HG02938 (cell line): ENCODE results near the gene CTDSPL2.
"Not testable (repeated sequence)": the region's sequence is repeated elsewhere in the genome, so short reads cannot be mapped to it uniquely, and the experiment has no call there.

Experiments used
- ATAC-seq: cut with Tn5 transposase; IDR thresholded peaks from one replicate; pipeline ENCODE4 v1.9.1; 2021; ENCODE audit warnings: mild to moderate bottlenecking, moderate library complexity; ENCODE audit not compliant: unreplicated experiment

The CTDSPL2 gene

GRCh38 chr15:44426975-44427755 is at the start of gene CTDSPL2:
Gene CTDSPL2 (plus strand): TSS chr15:44427629. CDS start chr15:44459015, 31,386 bp downstream.
- peak; percentile 84 for ATAC-seq

DNA sequence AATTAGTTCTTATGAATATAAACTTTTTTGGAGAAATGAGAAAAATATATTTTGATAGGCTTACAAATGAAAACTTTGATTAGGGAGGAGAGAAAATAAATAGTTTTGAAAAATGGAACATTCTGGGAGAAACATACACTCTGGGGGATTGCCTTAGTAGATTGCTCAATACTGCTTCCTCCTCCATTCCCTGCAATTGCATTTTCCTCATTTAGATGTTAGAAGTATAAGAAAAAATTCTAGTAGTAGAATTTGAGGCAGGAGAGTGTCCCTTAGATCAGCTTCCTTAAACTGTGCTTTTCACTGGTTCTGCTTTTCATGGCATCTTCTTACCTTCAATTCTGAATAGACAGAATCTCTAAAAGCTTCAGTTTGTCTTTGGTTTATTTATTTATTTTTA is 46.2 kb upstream of the CTDSPL2 start:
- no peak for ATAC-seq

DNA sequence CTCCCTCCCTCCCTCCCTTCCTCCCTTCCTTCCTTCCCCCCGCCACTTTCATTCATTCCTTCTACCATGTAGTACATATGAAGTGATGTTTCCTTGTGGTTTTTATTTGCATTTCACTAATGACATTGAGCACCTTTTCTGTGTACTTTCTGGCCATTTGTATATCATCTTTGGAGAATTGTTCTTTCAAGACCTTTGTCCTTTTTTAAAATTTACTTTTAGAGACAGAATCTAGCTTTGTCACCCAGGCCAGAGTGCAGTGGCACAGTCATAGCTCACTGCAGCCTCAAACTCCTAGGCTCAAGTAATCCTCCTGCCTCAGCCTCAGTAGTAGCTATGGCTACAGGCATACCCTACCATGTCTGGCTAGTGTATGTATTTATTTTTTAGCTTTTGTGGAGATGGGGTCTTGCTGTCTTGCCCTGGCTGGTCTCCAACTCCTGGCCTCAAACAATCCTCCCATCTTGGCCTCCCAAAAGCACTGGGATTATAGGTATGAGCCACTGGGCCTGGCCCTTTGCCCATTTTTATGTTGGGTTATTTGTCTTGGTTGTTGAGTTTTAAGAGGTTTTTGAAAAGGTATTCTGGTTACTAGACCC is 42.0 kb upstream of the CTDSPL2 start:
- ATAC-seq: no peak

DNA sequence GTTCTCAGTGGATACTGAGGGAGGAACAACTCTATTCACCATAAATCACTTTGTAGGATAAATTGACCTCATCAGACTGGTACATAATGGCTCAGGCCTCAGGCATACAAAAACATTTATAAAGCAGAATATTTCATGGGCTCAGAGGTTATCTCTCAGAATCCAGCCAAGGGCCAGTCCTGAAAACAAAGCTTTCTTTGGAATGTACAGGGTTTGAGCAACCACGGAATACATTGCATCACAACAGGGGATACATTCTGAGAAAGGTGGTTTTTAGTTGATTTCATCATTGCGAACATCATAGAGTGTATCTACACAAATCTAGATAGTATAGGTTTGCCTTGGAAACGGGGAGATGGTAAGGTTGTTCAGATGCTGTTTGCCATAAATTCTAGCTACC is 33.4 kb upstream of the CTDSPL2 start:
- no peak for ATAC-seq

- no peak for ATAC-seq
Measured at GRCh38 chr15:44394562-44394961, 32.9 kb upstream of the CTDSPL2 start.

DNA sequence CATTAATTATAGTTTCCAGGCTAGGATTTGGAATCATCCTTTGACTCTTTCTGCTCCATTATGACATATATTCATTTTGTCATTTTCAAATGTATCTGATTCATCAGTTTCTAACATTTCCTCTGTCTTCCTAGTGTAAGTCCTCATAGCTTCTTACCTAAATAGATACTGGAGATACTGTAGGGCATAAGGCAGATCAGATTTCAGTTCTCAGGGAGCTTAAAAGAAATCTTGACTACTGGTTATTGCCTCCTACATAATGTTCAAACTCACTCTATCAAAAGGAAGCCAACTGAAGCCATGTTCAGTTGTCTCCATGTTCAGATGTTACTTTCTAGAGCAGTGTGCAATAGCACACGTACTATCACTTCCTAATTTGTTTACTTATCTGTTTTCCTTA is 29.6 kb upstream of the CTDSPL2 start:
- ATAC-seq: no peak

DNA sequence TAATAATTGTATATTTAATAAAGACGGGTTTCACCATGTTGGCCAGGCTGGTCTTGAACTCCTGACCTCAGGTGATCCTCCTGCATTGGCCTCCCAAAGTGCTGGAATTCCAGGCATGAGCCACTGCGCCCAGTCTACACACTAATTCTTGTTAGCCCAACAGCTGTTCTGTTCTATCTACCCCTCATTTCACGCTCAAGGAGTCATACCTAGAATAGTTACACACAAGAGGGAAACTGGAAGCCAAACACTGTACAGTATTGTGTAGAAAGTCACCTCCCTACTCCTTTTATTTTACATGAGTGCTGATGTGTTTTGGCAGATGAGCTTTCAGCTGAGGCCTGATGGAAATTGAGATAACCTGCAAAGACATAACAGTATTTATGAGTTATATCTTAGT is 13.4 kb upstream of the CTDSPL2 start:
- ATAC-seq: no peak

GRCh38 chr15:44427756-44428724 is 611 bp downstream of the CTDSPL2 start:
- peak; percentile 11 for ATAC-seq

DNA sequence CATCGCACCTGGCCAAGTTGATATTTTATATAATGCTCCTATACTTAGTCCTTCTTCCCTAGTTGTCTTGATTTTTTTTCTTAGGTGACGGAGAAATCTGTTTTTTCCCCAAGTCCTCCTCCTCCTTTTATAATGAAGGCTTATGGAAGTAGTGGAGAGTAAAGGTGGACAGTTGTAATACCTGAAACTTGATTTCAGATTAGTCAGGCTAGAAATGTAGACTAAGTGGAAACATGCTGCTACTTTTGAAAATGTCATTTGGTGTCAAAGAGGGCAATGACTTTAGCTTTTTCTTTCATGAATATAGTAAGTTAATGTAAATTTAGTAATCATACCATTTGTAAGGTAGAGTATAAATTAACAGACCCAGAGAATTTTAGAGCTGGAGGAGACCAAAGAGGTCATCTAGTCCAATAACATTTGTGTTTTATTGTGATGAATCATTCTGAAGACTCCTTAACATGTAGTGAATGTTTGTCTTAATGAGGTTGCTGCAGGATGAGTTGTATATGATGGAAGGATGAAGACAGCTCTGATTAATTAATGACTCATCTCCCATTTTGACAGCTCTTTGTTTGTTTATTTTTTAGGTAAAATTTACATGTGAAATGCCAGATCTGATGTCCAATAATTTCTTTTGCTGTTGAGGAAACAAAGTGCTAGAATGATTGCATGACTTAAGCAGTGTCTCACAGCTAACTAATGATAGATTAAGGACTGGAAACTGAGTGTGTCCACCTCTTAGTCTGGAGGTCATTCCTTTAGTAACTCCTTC is 8.7 kb downstream of the CTDSPL2 start:
- ATAC-seq: no peak

GRCh38 chr15:44438402-44438801 is 11.0 kb downstream of the CTDSPL2 start:
- ATAC-seq: no peak

DNA sequence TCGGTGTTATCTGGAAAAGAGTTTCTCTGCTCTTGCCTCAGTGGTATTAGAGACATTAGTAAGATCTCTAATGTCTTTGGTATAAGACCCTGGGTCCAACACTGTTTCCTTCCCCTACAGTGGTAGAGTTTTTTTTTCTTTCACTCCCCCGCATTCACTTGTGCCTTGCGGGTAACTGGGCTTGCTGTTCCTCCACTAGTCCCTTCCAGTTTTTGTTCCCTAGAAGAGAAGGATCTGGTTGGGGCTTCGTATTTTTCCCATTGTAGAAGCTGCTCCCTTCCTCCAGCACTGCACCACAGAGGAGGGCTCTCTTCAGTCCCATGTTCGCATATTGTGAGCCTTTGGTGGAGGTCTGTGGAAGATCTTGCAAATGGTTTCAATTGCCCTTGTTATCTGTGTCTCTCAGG is 13.7 kb downstream of the CTDSPL2 start:
- ATAC-seq: no peak

DNA sequence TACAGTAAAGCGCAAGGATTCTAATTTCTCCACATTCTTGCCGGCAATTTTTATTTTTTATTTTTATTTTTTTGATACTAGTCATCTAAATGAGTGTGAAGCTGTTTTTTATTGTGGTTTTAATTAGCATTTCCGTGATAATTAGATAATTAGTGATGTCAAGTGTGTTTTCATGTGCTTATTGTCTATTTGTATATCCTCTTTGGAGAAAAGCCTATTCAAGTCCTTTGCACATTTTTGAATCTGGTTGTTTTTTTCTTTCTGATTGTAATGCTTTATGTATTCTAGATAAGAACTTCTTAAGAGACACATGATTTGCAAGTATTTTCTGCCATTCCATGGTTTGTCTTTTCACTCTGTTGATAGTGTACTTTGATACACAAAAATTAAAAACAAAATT is 16.1 kb downstream of the CTDSPL2 start:
- no peak for ATAC-seq

- ATAC-seq: no peak
Measured at GRCh38 chr15:44447772-44448376, 20.4 kb downstream of the CTDSPL2 start.

DNA sequence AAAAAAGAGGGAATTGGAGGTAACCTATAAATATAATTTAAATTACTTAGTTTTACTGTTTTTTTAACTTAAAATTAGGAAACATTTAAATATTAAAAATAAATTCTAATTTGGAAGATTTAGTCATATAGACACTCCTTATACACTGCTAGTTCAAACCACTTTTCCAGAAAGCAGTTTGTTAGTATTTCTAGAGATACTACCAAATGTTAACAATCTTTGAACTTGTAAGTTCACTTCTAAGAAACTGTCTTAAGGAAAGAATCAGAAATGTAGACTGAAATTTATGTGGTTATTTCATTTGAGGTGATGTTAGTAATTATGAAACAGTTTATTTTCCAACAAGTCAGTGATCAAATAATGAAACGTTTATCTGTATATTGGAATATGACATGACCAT is 22.7 kb downstream of the CTDSPL2 start:
- no peak for ATAC-seq

DNA sequence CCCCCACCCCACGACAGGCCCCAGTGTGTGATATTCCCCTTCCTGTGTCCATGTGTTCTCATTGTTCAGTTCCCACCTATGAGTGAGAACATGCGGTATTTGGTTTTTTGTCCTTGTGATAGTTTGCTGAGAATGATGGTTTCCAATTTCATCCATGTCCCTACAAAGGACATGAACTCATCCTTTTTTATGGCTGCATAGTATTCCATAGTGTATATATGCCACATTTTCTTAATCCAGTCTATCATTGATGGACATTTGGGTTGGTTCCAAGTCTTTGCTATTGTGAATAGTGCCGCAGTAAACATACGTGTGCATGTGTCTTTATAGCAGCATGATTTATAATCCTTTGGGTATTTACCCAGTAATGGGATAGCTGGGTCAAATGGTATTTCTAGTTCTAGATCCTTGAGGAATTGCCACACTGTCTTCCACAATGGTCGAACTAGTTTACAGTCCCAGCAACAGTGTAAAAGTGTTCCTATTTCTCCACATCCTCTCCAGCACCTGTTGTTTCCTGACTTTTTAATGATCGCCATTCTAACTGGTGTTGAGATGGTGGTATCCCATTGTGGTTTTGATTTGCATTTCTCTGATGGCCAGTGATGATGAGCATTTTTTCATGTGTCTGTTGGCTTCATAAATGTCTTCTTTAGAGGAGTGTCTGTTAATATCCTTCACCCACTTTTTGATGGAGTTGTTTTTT is 26.3 kb downstream of the CTDSPL2 start:
- not testable (repeated sequence) for ATAC-seq

- ATAC-seq: no peak
Measured at GRCh38 chr15:44458429-44458828, 31.0 kb downstream of the CTDSPL2 start.

DNA sequence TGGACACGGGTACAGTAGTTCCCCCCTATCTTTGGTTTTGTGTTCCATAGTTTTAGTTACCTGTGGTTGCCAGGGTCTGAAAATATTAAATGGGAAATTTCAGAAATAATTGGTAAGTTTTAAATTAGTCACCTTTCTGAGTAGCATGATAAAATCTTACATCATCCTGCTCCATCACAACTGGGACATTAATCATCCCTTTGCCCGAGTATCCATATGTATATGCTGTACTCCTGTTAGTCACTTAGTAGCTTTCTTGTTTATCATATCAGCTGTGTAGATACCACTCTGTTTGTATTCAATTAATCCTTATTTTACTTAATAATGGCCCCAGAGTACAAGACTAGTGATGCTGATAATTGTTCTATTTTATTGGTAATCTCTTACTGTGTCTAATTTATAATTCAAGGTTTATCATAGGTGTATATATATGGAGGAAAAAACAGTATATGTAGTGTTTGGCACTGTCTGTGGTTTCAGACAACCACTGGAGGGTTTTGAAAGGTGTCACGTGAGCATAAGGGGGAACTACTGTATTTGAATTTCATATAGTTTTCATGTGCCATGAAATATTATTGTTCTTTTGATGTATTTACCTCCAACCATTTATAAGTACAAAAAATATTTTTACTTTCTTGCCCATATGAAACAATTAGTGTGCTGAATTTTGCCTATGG is 41.4 kb downstream of the CTDSPL2 start:
- no peak for ATAC-seq

GRCh38 chr15:44471885-44472455 is 44.5 kb downstream of the CTDSPL2 start:
- ATAC-seq: no peak

DNA sequence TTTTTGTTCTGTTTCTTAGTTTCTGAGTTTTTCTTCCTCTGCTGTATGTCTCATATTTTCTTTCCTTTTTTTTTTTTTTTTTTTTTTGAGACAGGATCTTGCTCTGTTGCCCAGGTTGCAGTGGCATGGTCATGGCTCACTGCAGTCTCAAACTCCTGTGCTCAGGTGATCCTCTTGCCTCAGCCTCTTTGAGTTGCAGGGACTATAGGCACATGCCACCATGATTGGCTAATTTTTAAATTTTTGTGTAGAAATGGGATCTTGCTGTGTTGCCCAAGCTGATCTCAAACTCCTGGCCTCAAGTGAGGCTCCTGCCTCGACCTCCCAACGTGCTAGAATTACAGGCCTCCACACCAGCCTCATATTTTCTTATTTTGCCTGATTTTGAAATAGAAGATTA is 51.9 kb downstream of the CTDSPL2 start:
- ATAC-seq: no peak
